ENCODE results near the gene WDFY1.

Gene WDFY1

GRCh38 chr2:223991611-223992010 lies 46.5 kb upstream of the WDFY1 start:
- Histone ChIP-seq H3K79me2 (ENCODE audit: insufficient read depth, low read length) (no peaks in the 10 kb centered on the region), H3K36me3 (ENCODE audit: insufficient read depth, low read length) (no peaks in the 10 kb centered on the region), H3K27me3 (ENCODE audit: insufficient read depth, low read length, poor library complexity) (peaks cover 3% of the 10 kb centered on the region), H3K9me3 (ENCODE audit: insufficient read depth, low read length, severe bottlenecking) (no peaks in the 10 kb centered on the region), H3K27ac (ENCODE audit: low read length) (no peak overlapping the region), H3K4me3 (ENCODE audit: low read depth in 1 of 2, low read length in 2 of 2) (no peak overlapping the region), H2AFZ (ENCODE audit: low read depth, low read length) (no peak overlapping the region), H3K4me2 (ENCODE audit: insufficient read depth, low read length) (no peak overlapping the region), H4K20me1 (ENCODE audit: insufficient read depth, low read length) (no peaks in the 10 kb centered on the region), H3K4me1 (ENCODE audit: insufficient read depth, low read length) (peaks cover 6% of the 10 kb centered on the region; the same call in 1 of the 2 replicates), H3K9ac (ENCODE audit: low read depth, low read length) (no peak overlapping the region)
- DNase-seq (no peak), ATAC-seq (ENCODE audit: insufficient read depth, low read depth) (no peak)
- TF ChIP-seq EZH2 (IDR thresholded peaks at IDR 0.05; ENCODE audit: borderline replicate concordance, low read depth, low read length, severe bottlenecking) (no peak), CTCF (IDR thresholded peaks at IDR 0.05; ENCODE audit: borderline replicate concordance, extremely low read depth, low read length, poor library complexity, severe bottlenecking) (no peak)

GRCh38 chr2:223989856-223990232 lies 44.7 kb upstream of the WDFY1 start:
- Histone ChIP-seq H4K20me1 (ENCODE audit: insufficient read depth, low read length) (no peaks in the 10 kb centered on the region), H3K27me3 (ENCODE audit: insufficient read depth, low read length, poor library complexity) (peaks cover 3% of the 10 kb centered on the region), H3K36me3 (ENCODE audit: insufficient read depth, low read length) (no peaks in the 10 kb centered on the region), H3K4me3 (ENCODE audit: low read depth in 1 of 2, low read length in 2 of 2) (no peak overlapping the region), H3K4me1 (ENCODE audit: insufficient read depth, low read length) (no peaks in the 10 kb centered on the region), H3K4me2 (ENCODE audit: insufficient read depth, low read length) (no peak overlapping the region), H3K79me2 (ENCODE audit: insufficient read depth, low read length) (no peaks in the 10 kb centered on the region), H3K9ac (ENCODE audit: low read depth, low read length) (no peak overlapping the region), H2AFZ (ENCODE audit: low read depth, low read length) (no peak overlapping the region), H3K9me3 (ENCODE audit: insufficient read depth, low read length, severe bottlenecking) (no peaks in the 10 kb centered on the region), H3K27ac (ENCODE audit: low read length) (no peak overlapping the region)
- ATAC-seq (ENCODE audit: insufficient read depth, low read depth): no peak
- TF ChIP-seq CTCF (IDR thresholded peaks at IDR 0.05; ENCODE audit: borderline replicate concordance, extremely low read depth, low read length, poor library complexity, severe bottlenecking) (no peak), EZH2 (IDR thresholded peaks at IDR 0.05; ENCODE audit: borderline replicate concordance, low read depth, low read length, severe bottlenecking) (no peak)
- no peak for DNase-seq

GRCh38 chr2:223989206-223989855 lies 44.2 kb upstream of the WDFY1 start:
- H3K27me3 ChIP-seq (ENCODE audit: insufficient read depth, low read length, poor library complexity): peaks cover 3% of the 10 kb centered on the region

More at GRCh38 chr2:223989206-223989855, 44.2 kb upstream of the WDFY1 start:
- Histone ChIP-seq H3K4me2 (ENCODE audit: insufficient read depth, low read length) (no peak overlapping the region), H3K36me3 (ENCODE audit: insufficient read depth, low read length) (no peaks in the 10 kb centered on the region), H3K27ac (ENCODE audit: low read length) (no peak overlapping the region), H3K4me1 (ENCODE audit: insufficient read depth, low read length) (no peaks in the 10 kb centered on the region), H2AFZ (ENCODE audit: low read depth, low read length) (no peak overlapping the region), H4K20me1 (ENCODE audit: insufficient read depth, low read length) (no peaks in the 10 kb centered on the region), H3K9ac (ENCODE audit: low read depth, low read length) (no peak overlapping the region), H3K79me2 (ENCODE audit: insufficient read depth, low read length) (no peaks in the 10 kb centered on the region), H3K9me3 (ENCODE audit: insufficient read depth, low read length, severe bottlenecking) (no peaks in the 10 kb centered on the region), H3K4me3 (ENCODE audit: low read depth in 1 of 2, low read length in 2 of 2) (no peak overlapping the region)
- ATAC-seq (ENCODE audit: insufficient read depth, low read depth): no peak
- DNase-seq: no peak
- TF ChIP-seq CTCF (IDR thresholded peaks at IDR 0.05; ENCODE audit: borderline replicate concordance, extremely low read depth, low read length, poor library complexity, severe bottlenecking) (no peak), EZH2 (IDR thresholded peaks at IDR 0.05; ENCODE audit: borderline replicate concordance, low read depth, low read length, severe bottlenecking) (no peak)
